GM23338 (cell line): ENCODE measurements around the gene TBC1D5. TPM values are rescaled to one million over a fixed set of nuclear protein-coding genes. Genes with fewer than 3 reads are reported as not detected.

ENCODE experiments used
- ATAC-seq: fragments of 200-7000 bp; cut with Tn5 transposase; 3 replicates; pipeline ENCODE4 v1.9.1; 2020
- DNase-seq: peaks from one replicate; pipeline ENCODE4 v3.0.0-alpha.2; 2015; ENCODE audit warnings: low spot score
- H2AFZ ChIP-seq: fragments of 200-600 bp; sonication (generic); 2 replicates; pipeline ENCODE4 v1.8.0; 2016; ENCODE audit warnings: antibody characterized with exemption, mild to moderate bottlenecking, moderate library complexity
- H3F3A ChIP-seq: fragments of 200-600 bp; sonication (generic); replicated peaks from 2 replicates; pipeline ENCODE4 v1.8.0; 2017; ENCODE audit warnings: antibody characterized with exemption, mixed run types, low read depth
- H3K27ac ChIP-seq: fragments of 200-600 bp; sonication (generic); 2 replicates; pipeline ENCODE4 v1.6.1; 2016; ENCODE audit warnings: low read depth
- H3K27me3 ChIP-seq: fragments of 200-600 bp; sonication (generic); 2 replicates; pipeline ENCODE4 v1.8.0; 2016; ENCODE audit warnings: mild to moderate bottlenecking, mixed run types, moderate library complexity; ENCODE audit not compliant: insufficient read depth
- H3K36me3 ChIP-seq: fragments of 200-600 bp; sonication (generic); 2 replicates; pipeline ENCODE4 v1.8.0; 2016; ENCODE audit warnings: mild to moderate bottlenecking; ENCODE audit not compliant: insufficient read depth
- H3K4me1 ChIP-seq: fragments of 200-600 bp; sonication (generic); 2 replicates; pipeline ENCODE4 v1.8.0; 2016; ENCODE audit warnings: mild to moderate bottlenecking, moderate library complexity; ENCODE audit not compliant: insufficient read depth
- H3K4me2 ChIP-seq: fragments of 200-600 bp; sonication (generic); 2 replicates; pipeline ENCODE4 v1.7.1; 2017; ENCODE audit warnings: mixed run types
- H3K4me3 ChIP-seq: fragments of 200-600 bp; sonication (generic); 2 replicates; pipeline ENCODE4 v1.6.1; 2016; ENCODE audit warnings: mixed run types
- H3K79me2 ChIP-seq: fragments of 200-600 bp; sonication (generic); replicated peaks from 2 replicates; pipeline ENCODE4 v1.8.0; 2017; ENCODE audit warnings: mild to moderate bottlenecking; ENCODE audit not compliant: insufficient read depth
- H3K9me2 ChIP-seq: fragments of 200-600 bp; sonication (generic); 2 replicates; pipeline ENCODE4 v1.8.0; 2017; ENCODE audit not compliant: insufficient read depth
- H4K20me1 ChIP-seq: fragments of 200-600 bp; sonication (generic); replicated peaks from 2 replicates; pipeline ENCODE4 v1.8.0; 2017; ENCODE audit warnings: mild to moderate bottlenecking; ENCODE audit not compliant: insufficient read depth
- H3K27ac Mint-ChIP-seq: 2 replicates; pipeline ENCODE4 v1.8.0; 2020; ENCODE audit warnings: inconsistent platforms, mild to moderate bottlenecking, moderate library complexity, mixed read lengths
- H3K27me3 Mint-ChIP-seq: 3 replicates; pipeline ENCODE4 v1.8.0; 2022; ENCODE audit warnings: low read depth, mild to moderate bottlenecking, moderate library complexity, mixed read lengths, inconsistent platforms; ENCODE audit not compliant: insufficient read depth, poor library complexity
- H3K36me3 Mint-ChIP-seq: 3 replicates; pipeline ENCODE4 v1.8.0; 2021; ENCODE audit warnings: low read depth, mild to moderate bottlenecking, inconsistent platforms, moderate library complexity, mixed read lengths
- H3K4me1 Mint-ChIP-seq: 3 replicates; pipeline ENCODE4 v1.8.0; 2020; ENCODE audit warnings: mild to moderate bottlenecking, inconsistent platforms, mixed read lengths
- H3K4me3 Mint-ChIP-seq: 3 replicates; pipeline ENCODE4 v1.8.0; 2021; ENCODE audit warnings: moderate library complexity, mild to moderate bottlenecking, inconsistent platforms, mixed read lengths
- H3K9me3 Mint-ChIP-seq: 3 replicates; pipeline ENCODE4 v1.8.0; 2020; ENCODE audit warnings: moderate library complexity, mild to moderate bottlenecking, inconsistent platforms, mixed read lengths
- CTCF ChIP-seq, 2 experiments: fragments of 200-600 bp in 1 of 2; sonication (generic) in 1 of 2; conservative IDR thresholded peaks; 2 replicates each; pipeline versions ENCODE4 v1.5.1 to v1.6.1; 2016 to 2017; ENCODE audit warnings: antibody characterized with exemption in 2 of 2, low read depth in 2 of 2, mild to moderate bottlenecking in 2 of 2, moderate library complexity in 1 of 2
- ETS1 ChIP-seq: IDR thresholded peaks from 2 replicates; pipeline ENCODE4 v1.6.1; 2016; ENCODE audit warnings: antibody characterized with exemption
- EZH2 ChIP-seq: fragments of 200-600 bp; sonication (generic); IDR thresholded peaks from one replicate; pipeline ENCODE4 v1.8.0; 2017; ENCODE audit warnings: antibody characterized with exemption, mild to moderate bottlenecking, low read depth; ENCODE audit not compliant: unreplicated experiment
- EZH2phosphoT487 ChIP-seq: fragments of 200-600 bp; sonication (generic); IDR thresholded peaks from one replicate; pipeline ENCODE4 v1.8.1; 2018; ENCODE audit warnings: antibody characterized with exemption; ENCODE audit not compliant: unreplicated experiment
- POLR2AphosphoS5 ChIP-seq: IDR thresholded peaks from 2 replicates; pipeline ENCODE4 v1.6.1; 2016; ENCODE audit warnings: antibody characterized with exemption, low read depth
- ZNF114 ChIP-seq: fragments of 250-450 bp; sonication (Bioruptor Pico); IDR thresholded peaks from 2 replicates; pipeline ENCODE4 v1.5.0; 2020; ENCODE audit warnings: mild to moderate bottlenecking, moderate library complexity
- polyA plus RNA-seq: library from polyadenylated mRNA; unstranded; fragments of >200 nt; fragmentation: Nextera tagmentation; extraction: Ambion mirVana; gene quantifications from 2 replicates; pipeline ENCODE4 v1.2.1, GENCODE V29; 2016
- total RNA-seq: library from RNA; depleted of rRNA; stranded (reverse); fragments of >200 nt; shearing (Covaris generic); gene quantifications from 2 replicates; pipeline ENCODE4 v1.2.3, GENCODE V29; 2014
- TF ChIP-seq, protein P1 (sequence below): fragments of 250-450 bp; sonication (Bioruptor Pico); IDR thresholded peaks from 2 replicates; pipeline ENCODE4 v1.5.0; 2020; ENCODE audit warnings: mild to moderate bottlenecking, moderate library complexity
- TF ChIP-seq, protein P2 (sequence below): IDR thresholded peaks from one replicate; pipeline ENCODE4 v1.6.1; 2018; ENCODE audit warnings: antibody characterized with exemption; ENCODE audit not compliant: unreplicated experiment

The TBC1D5 gene
- total and polyA plus RNA-seq, 2 experiments from 2014 or later: 21.8 to 48.1 TPM

DNA sequence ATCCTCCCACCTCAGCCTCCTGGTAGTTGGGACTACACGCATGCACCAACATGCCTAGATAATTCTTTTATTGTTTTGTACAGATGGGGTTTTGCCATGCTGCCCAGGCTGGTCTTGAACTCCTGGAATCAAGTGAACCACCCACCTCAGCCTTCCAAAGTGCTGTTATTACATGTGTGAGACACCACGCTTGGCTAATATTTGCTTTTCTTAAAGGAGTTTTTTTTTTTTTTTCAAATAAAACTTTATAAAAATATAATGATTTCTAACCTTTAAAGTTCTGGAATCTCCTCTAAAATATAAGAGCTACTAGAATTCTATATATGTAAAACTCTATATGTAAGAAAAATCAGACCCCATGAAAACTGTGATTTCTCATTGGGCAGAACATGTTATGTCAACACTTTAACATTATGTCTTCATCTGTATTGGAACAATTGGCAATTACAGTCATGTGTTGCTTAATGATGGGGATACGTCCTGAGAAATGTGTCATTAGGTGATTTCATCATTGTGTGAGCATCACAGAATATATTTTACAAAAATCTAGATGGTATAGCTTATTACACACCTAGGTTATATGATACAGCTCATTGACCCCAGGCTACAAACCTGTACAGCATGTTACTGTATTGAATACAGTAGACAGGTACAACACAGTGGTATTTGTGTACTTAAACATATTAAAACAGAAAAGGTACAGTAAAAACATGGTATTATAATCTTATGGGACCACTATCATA lies 480.6 kb downstream of the TBC1D5 start (continued):
- TF ChIP-seq, protein P1, sequence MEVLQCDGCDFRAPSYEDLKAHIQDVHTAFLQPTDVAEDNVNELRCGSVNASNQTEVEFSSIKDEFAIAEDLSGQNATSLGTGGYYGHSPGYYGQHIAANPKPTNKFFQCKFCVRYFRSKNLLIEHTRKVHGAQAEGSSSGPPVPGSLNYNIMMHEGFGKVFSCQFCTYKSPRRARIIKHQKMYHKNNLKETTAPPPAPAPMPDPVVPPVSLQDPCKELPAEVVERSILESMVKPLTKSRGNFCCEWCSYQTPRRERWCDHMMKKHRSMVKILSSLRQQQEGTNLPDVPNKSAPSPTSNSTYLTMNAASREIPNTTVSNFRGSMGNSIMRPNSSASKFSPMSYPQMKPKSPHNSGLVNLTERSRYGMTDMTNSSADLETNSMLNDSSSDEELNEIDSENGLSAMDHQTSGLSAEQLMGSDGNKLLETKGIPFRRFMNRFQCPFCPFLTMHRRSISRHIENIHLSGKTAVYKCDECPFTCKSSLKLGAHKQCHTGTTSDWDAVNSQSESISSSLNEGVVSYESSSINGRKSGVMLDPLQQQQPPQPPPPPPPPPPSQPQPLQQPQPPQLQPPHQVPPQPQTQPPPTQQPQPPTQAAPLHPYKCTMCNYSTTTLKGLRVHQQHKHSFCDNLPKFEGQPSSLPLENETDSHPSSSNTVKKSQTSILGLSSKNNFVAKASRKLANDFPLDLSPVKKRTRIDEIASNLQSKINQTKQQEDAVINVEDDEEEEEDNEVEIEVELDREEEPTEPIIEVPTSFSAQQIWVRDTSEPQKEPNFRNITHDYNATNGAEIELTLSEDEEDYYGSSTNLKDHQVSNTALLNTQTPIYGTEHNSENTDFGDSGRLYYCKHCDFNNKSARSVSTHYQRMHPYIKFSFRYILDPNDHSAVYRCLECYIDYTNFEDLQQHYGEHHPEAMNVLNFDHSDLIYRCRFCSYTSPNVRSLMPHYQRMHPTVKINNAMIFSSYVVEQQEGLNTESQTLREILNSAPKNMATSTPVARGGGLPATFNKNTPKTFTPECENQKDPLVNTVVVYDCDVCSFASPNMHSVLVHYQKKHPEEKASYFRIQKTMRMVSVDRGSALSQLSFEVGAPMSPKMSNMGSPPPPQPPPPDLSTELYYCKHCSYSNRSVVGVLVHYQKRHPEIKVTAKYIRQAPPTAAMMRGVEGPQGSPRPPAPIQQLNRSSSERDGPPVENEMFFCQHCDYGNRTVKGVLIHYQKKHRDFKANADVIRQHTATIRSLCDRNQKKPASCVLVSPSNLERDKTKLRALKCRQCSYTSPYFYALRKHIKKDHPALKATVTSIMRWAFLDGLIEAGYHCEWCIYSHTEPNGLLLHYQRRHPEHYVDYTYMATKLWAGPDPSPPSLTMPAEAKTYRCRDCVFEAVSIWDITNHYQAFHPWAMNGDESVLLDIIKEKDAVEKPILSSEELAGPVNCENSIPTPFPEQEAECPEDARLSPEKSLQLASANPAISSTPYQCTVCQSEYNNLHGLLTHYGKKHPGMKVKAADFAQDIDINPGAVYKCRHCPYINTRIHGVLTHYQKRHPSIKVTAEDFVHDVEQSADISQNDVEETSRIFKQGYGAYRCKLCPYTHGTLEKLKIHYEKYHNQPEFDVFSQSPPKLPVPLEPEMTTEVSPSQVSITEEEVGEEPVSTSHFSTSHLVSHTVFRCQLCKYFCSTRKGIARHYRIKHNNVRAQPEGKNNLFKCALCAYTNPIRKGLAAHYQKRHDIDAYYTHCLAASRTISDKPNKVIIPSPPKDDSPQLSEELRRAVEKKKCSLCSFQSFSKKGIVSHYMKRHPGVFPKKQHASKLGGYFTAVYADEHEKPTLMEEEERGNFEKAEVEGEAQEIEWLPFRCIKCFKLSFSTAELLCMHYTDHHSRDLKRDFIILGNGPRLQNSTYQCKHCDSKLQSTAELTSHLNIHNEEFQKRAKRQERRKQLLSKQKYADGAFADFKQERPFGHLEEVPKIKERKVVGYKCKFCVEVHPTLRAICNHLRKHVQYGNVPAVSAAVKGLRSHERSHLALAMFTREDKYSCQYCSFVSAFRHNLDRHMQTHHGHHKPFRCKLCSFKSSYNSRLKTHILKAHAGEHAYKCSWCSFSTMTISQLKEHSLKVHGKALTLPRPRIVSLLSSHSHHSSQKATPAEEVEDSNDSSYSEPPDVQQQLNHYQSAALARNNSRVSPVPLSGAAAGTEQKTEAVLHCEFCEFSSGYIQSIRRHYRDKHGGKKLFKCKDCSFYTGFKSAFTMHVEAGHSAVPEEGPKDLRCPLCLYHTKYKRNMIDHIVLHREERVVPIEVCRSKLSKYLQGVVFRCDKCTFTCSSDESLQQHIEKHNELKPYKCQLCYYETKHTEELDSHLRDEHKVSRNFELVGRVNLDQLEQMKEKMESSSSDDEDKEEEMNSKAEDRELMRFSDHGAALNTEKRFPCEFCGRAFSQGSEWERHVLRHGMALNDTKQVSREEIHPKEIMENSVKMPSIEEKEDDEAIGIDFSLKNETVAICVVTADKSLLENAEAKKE (CRISPR knock-in tag): no peak
- no peak for TF ChIP-seq EZH2

DNA sequence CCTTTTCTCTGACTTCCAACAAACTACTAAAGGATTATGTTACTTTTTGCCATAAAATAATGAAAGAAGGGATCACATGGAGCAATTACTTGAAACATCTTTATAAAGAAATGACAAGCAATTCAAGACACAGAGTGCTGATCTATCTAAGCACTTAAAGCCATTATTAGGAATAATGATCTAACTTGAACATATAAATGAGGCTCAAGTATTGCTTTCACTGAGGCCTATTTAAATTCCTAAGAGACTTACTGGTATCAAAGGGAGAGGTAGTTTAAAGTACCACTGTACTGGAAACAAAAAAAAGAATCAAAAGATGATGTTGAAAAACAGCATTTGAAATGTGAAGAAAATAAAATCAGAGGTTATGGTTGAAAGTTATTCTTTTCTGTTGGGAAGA lies 482.2 kb downstream of the TBC1D5 start:
- no peaks in the 10 kb centered on the region for H3K79me2 ChIP-seq
- no peak overlapping the region for H3K4me3 Mint-ChIP-seq
- no peak overlapping the region for H3K27ac Mint-ChIP-seq
- no peak for ATAC-seq
- H4K20me1 ChIP-seq: no peaks in the 10 kb centered on the region
- H3K4me1 Mint-ChIP-seq: peaks cover 5% of the 10 kb centered on the region; the same call in 2 of the 3 replicates
- no peak overlapping the region for H3K27ac ChIP-seq
- no peaks in the 10 kb centered on the region for H3K36me3 ChIP-seq
- no peaks in the 10 kb centered on the region for H3K27me3 Mint-ChIP-seq
- no peaks in the 10 kb centered on the region for H3K36me3 Mint-ChIP-seq
- no peaks in the 10 kb centered on the region for H3K9me2 ChIP-seq
- no peak for DNase-seq
- H3K4me1 ChIP-seq: no peaks in the 10 kb centered on the region
- no peaks in the 10 kb centered on the region for H3K9me3 Mint-ChIP-seq
- no peaks in the 10 kb centered on the region for H3K27me3 ChIP-seq
- no peak overlapping the region for H2AFZ ChIP-seq
- no peak overlapping the region for H3K4me2 ChIP-seq
- H3K4me3 ChIP-seq: no peak overlapping the region
- H3F3A ChIP-seq: no peaks in the 10 kb centered on the region
- TF ChIP-seq ETS1 (no peak), ZNF114 (CRISPR knock-in tag) (no peak), CTCF (conservative IDR thresholded peaks at IDR 0.05; ENCODE audit: low read depth in 2 of 2) (no peak), POLR2AphosphoS5 (no peak), EZH2phosphoT487 (no peak)
- TF ChIP-seq, protein P2, sequence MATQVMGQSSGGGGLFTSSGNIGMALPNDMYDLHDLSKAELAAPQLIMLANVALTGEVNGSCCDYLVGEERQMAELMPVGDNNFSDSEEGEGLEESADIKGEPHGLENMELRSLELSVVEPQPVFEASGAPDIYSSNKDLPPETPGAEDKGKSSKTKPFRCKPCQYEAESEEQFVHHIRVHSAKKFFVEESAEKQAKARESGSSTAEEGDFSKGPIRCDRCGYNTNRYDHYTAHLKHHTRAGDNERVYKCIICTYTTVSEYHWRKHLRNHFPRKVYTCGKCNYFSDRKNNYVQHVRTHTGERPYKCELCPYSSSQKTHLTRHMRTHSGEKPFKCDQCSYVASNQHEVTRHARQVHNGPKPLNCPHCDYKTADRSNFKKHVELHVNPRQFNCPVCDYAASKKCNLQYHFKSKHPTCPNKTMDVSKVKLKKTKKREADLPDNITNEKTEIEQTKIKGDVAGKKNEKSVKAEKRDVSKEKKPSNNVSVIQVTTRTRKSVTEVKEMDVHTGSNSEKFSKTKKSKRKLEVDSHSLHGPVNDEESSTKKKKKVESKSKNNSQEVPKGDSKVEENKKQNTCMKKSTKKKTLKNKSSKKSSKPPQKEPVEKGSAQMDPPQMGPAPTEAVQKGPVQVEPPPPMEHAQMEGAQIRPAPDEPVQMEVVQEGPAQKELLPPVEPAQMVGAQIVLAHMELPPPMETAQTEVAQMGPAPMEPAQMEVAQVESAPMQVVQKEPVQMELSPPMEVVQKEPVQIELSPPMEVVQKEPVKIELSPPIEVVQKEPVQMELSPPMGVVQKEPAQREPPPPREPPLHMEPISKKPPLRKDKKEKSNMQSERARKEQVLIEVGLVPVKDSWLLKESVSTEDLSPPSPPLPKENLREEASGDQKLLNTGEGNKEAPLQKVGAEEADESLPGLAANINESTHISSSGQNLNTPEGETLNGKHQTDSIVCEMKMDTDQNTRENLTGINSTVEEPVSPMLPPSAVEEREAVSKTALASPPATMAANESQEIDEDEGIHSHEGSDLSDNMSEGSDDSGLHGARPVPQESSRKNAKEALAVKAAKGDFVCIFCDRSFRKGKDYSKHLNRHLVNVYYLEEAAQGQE: no peak
